ENCODE data around the gene ATP1B2.
"Not testable (repeated sequence)": the region's sequence is repeated elsewhere in the genome, so short reads cannot be mapped to it uniquely, and the experiment has no call there.

Gene ATP1B2, protein sequence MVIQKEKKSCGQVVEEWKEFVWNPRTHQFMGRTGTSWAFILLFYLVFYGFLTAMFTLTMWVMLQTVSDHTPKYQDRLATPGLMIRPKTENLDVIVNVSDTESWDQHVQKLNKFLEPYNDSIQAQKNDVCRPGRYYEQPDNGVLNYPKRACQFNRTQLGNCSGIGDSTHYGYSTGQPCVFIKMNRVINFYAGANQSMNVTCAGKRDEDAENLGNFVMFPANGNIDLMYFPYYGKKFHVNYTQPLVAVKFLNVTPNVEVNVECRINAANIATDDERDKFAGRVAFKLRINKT
- 0.34 to 1.2 reads per million in 2 donors for total RNA-seq

GRCh38 chr17:7650509-7651096 is at the start of gene ATP1B2:
Gene ATP1B2 (plus strand): TSS chr17:7650926. CDS start chr17:7651519, 593 bp downstream.
- DNase-seq = peak; percentile 44 to 78 (median 61)

GRCh38 chr17:7606280-7606679 is 44.4 kb upstream of the ATP1B2 start:
- no peak for DNase-seq

DNA sequence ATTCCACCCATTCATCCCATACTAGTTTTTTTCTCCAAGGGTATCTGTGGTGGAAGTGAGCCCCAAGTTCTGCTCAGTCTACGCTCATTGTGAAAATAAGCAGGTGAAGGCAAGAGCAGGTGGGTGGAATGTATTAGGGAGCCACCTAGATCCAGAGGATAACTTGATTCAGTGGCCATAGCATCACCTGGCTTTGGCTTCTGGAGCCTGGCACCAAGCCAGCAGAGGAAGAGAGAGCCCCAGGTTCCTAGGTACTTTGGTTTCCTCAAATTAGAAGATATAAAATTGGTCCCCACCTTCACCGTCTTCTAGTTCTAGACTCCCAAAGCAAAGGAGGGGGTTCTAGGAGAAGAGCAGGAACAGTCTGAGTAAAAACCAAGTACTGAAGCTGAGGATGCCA is 40.1 kb upstream of the ATP1B2 start:
- DNase-seq = no peak

DNA sequence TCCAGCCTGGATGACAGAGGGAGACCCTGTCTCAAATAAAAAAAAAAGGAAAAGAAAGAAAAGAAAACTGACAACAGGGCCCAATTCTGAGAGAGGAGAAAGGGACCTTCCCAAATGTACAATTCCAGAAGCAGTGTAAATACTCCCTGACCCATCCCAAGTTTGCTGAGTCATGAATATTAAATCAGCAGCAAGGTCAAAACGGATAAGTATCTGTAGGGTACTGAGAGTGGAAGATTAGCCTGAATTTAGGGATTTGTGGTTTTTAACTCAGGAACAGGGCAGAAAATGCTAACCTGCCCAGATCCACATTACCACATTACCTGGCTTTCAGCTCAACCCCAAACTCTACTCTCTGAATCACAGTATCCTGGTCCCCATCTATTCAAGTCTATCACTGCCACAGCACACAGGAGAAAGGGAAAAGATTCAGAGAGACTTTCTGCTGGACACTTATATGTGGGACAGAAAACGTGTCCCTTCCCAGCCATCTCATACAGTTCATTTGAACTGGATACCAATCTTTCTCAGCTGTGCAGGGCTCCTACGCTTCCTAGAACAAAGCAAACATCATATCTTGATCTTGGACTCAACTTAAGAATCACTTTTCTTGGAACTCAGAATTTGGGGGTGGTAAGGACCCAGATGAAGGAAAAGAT is 39.0 kb upstream of the ATP1B2 start:
- no peak for DNase-seq

DNA sequence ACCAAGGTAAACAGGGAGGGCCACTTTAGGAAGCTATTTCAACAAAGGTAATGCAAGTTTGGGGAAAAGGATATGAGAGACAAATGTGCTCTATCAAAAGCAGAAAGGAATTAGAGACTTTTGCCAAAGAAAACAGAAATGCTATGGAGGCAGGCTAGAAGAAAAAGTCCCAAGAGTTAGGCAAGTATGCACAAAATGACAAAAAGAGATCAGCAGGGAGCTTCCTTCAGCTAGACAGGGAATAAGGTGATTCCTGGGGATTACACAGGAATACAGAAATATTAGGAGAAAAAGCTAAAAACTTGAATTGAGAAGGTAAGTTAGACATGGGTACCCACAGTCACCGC is 38.5 kb upstream of the ATP1B2 start:
- no peak for DNase-seq

GRCh38 chr17:7613769-7614424 is 36.8 kb upstream of the ATP1B2 start:
- no peak for DNase-seq

DNA sequence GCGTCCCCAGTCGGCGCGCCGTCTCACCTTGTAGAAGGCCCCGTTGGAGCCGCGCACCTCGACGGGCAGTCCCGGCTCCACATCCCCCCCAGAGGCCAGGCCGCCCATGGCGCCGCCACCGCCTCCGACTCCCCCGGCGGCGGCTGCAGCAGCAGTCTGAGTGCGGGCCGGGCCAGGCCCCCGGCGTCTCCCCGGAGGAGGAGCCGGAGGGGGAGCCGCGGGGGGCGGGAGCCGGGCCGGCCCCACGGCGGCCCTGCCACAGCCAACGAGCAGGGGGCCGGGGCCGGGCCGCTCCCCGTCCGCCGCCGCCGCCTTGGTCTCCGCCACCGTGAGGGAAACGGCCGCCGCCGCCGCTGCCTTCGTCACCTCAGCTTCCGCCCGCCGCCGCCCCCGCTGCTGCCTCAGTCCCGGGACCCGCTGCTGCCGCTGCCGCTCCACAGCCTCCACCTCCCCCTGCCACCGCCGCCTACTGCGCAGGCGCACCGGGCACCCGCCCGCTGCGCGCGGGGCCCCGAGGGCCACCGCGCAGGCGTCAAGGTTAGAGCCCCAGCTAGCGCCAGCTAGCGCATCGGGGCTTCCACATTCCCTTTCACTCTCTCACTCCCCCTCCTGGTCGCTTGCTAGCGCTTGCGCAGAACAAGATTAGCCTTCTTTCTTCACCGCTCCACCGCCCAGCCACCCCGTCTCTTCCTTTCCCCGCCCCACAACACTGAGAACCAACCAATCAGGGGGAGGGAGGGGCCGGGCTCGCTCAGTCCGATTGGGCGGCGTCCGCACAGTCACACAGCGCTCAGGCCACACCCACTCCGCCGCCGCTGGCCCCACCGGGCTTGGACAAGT is 36.1 kb upstream of the ATP1B2 start, which contains the start of gene FXR2:
FXR2 (minus strand) TSS at position 473 of the 840 bp plus-strand sequence; CDS start at position 108, 365 bp downstream.
- DNase-seq = peak; percentile 94 to 99 (median 98)

DNA sequence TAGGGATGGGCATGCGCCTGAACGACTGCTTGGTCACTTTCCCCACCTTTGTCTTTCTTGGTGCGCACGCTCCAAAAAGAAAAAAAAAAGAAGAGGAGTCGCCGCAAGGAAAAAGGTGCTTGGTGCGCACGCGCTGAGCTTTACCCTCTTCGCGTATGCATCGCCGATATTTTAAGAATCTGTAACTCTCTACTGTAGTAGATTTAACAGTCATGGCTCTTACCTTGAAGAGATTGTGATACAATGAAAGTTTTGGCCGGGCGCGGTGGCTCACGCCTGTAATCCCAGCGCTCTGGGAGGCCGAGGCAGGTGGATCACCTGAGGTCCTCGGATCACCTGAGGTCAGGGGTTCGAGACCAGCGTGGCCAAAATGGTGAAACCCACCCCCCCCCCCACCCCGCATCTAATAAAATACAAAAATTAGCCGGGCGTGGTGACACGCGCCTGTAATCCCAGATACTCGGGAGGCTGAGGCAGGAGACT is 35.4 kb upstream of the ATP1B2 start:
- no peak for DNase-seq

DNA sequence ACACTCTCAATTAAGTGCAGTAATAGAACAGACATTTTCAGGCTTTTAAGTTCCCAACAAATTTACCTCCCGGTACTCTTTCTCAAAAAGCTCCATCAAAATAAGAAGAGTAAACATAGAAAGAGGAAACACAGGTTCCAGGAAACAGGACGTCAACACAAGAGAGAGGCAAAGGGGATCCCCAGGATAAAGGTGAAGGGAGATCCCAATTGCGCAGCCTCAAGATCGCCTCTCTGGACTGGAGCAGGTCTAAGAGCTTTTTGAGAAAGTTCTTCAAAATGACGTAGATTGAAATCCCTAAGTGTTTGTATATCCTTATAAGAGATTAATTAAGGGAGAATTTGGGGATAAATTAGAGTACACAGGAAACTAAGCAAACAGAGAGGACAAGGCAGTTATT is 32.1 kb upstream of the ATP1B2 start:
- DNase-seq = no peak

DNA sequence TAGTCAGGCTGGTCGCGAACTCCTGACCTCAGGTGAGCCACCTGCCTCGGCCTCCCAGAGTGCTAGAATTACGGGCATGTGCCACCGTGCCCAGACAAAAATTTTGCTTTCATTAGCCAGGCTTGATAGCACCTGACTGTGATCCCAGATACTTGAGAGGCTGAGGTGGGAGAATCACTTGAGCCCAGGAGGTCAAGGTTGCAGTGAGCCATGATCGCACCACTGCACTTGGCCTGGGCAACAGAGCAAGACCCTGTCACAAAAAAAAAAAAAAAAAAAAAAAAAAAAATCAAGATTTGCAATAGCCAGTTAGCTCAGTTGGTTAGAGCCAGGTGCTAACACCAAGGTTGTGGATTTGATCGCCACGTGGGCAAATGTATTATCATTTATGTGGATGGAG is 29.9 kb upstream of the ATP1B2 start:
- no peak for DNase-seq

DNA sequence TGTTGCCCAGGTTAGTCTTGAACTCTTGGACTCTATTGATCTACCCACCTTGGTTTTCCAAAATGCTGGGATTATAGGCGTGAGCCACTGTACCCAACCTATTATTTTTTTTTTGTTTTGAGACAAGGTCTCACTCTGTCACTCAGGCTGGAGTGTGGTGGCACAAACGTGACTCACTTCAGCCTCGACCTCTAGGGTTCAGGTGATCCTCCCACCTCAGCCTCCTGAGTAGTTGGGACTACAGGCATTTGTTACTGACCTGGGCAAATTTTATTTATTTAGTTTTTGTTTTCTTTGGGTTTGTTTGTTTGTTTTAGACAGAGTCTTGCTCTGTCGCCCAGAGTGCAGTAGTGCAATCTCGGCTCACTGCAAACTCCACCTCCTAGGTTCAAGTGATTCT is 27.1 kb upstream of the ATP1B2 start:
- DNase-seq = no peak

GRCh38 chr17:7625749-7626148 is 25.0 kb upstream of the ATP1B2 start:
- DNase-seq = not testable (repeated sequence)

DNA sequence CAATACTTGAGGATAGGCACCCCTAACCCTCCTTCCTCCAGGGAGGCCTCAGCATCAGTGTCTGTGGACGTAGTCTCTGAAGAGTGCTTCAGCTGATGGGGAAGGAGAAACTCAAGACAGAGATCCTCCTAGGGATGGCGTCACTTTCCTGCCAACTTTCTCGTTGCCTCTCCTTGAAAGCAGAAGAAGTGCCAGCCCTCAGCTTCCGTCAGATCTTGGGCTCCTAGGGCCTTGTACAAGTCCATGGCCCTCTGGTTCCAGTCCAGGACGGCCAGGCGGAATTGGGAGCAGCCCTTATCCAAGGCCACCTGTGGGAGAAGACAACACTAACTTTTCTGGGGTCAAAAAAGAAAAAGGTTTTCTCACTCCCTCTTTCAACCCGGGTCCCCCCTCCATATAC is 24.4 kb upstream of the ATP1B2 start:
- no peak for DNase-seq

DNA sequence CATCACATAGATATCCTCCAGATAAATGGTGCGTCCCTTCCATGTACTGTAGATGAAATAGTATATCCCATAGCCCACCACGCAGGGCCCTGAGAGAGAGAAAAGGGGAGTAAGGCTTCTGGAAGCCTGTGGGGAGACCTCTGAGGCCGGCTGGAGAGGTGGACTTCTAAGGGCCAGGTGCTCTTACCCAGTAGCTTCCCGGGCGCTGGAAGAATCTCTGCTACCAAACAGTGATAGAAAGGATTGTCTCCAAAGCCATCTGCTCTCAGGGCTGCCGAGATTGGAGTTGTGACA is 23.8 kb upstream of the ATP1B2 start:
- no peak for DNase-seq

DNA sequence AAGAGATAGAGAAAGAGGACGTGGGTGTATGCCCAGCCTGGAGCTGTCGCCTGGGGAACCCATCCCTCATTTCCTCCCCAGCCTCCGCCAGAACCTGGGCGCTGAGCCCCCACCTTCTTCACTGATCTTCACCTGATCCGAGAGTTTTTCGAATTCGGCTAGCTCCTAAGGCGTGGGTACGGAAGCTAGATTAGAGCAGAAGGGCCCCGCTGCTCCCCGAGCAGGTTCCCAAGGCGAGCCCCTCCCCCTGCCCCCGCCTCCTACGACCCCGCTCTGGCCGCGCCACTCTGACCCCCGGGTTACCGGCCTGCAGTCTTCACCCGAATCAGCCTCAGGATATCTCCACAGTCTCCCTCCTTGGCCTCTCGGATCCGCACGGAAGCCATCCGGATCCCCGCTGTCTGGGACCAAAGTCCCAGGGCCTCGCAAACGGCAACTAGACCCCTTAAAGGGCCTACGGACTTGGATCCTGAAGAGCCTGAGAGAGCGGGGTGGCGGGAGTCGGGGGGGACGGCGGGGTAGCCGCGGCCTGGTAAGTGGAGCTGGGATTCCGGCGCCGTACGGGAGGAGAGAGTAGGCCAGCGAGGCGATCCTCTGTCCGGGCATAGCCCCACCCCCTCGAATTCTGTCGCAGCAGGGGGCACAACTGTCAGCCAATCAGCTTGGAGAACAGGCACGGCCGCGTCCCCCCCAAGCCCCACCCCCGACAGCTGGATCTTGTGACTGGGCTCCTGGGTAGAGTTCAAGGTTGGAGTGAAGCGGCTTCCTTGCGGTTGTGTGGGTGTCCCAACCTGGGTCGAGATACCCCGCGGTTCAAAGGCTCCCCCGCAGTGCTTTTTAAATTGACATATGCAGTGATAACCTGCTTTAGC is 23.2 kb upstream of the ATP1B2 start, which contains the start of gene SAT2:
SAT2 (minus strand) TSS at position 572 of the 872 bp plus-strand sequence; CDS start at position 386, 186 bp downstream.
- peak; percentile 60 to 93 (median 76) for DNase-seq

GRCh38 chr17:7629939-7630571 is 20.7 kb upstream of the ATP1B2 start, which contains the start of gene SHBG:
Gene SHBG (plus strand): TSS chr17:7630135. CDS start chr17:7630173, 38 bp downstream.
- DNase-seq = no peak

GRCh38 chr17:7631398-7632380 is 19.0 kb upstream of the ATP1B2 start:
- DNase-seq = no peak

DNA sequence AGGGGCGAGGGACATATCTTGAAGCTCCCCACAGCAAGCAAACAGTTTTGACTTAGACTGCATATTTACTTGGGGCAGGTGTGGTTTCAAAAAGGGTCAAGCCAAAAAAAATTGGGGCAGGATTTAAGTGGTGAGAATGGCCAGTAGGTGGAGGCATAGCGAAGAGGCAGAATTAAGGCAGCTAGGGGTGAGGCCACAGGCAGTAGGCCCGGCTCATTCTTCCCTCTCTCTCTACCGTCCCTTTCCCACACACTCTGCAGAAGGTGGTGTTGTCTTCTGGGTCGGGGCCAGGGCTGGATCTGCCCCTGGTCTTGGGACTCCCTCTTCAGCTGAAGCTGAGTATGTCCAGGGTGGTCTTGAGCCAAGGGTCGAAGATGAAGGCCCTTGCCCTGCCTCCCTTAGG is 18.2 kb upstream of the ATP1B2 start:
- DNase-seq = peak in 1 of 5 experiments; percentile 58

GRCh38 chr17:7633093-7633492 is 17.6 kb upstream of the ATP1B2 start:
- DNase-seq = no peak
